NK-92 (cell line): ENCODE data around the gene ECI1.
"Not testable (repeated sequence)": the region's sequence is repeated elsewhere in the genome, so short reads cannot be mapped to it uniquely, and the experiment has no call there.

Experiments
- DNase-seq: peaks from one replicate; lab custom pipeline; 2025; ENCODE audit not compliant: unreplicated experiment; lab: John Stamatoyannopoulos, UW

ECI1 gene

DNA sequence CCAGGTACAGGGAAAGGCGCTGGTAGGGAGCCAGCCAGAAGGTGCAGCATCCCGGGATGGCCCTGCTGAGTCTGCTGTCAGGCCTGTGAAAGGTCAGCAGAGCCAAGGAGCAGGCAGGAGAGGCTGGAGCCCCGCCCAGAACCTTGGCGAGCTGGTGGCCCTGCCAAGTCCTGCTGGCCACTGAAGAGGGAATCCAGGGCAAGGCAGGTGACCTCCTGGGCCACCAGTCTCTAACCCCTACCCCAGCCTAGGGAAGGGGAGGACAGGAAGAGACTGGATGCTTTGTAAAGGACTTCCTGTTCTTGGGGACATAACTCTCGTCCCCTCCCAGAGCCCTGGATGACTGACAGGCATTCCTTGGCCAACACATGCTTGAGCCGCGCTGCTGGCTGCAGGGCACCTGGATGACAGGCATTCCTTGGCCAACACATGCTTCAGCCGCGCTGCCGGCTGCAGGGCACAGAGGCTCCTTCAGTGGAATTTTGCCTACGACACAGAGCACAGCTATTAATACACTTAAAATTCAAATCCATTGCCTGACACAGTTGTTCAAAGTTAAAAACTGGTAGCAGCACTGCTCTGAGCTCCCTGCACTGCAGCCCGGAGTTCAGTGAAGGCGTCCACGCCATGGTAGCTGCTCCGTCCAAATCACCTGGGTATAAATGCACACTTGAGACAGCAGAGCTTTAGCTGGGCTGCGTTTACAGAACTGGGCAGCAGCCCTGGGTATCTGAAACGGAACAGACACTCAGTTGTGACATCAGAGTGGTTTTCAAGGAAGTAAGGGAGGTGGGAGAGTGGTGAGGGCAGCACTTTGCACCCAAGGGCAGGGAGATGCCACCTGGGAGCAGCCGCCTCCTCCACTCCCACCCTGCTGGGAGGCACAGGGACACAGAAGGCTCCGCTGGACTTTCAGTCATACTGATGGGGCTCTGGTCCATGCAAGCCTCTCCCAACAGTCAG is 38.7 kb downstream of the ECI1 start:
- no peak for DNase-seq

DNA sequence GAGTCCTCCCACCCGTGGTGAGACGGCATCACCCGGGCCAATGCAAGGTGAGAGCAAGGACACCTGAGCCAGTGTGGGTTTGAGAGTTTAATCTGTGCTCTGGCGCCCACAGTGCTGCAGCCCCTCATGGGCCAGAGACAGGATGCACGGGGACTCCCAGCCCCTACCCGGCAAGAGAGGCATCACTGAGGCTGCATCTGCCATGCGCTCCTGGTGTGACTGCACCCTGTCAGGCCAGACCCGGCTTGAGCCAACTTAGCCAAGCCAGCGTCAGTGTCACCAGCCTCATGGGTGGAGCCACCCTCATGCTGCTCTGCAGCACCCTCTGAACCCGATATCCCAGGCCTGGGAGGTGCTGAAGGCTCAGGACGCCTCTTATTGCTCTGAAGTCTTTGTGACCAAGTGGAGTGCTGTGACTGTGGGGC is 39.5 kb downstream of the ECI1 start:
- DNase-seq, result no peak

DNA sequence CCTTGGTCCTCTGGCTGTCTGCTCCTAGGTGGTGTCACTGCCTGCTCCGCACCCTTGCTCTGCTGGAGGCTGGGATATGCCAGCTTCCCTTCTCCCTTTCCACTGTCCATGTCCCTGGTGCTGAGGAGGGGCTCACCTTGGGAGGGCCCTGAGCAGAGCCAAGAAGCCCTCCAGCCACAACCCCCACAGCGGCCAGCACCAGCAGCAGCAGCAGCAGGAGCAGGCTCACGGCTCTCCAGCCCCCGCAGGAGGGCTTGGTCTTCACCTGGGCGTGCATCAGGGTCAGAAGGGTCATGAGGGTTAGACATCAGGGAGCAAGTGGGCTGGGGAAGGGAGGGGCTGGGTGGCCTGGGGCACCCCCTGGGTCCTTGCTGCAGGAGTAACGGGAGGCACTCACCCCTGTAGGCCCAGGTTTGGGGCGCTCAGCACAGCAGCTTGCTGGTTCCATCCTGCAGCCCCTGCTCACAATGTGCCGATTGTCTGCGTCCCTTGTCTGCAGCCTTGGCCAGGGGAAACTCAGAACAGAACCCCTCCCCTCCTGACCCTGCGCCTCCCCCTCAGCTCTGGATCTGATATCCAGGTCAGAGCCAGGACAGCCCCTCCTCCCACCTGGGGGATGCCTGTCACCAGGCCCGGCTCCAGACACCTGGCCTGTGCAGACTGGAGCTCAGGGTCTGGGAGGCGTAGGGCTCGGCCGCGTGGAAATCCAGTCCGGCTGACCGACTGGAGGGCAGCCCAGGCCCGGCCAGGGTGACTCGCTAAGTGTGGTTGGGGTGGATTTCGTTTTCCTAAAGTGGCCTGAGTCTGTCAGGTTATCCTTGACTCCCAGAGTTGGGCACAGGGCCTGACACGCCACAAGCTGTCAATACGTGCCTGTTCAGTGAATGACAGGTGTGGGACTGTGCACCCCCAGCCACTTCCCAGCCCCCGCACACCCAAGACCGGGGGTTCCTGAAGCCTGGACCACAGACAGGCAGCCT is 40.7 kb downstream of the ECI1 start, which contains the start of gene BRICD5:
BRICD5 (minus strand) TSS at position 478 of the 980 bp plus-strand sequence; CDS start at position 448, 30 bp downstream.
- no peak for DNase-seq

DNA sequence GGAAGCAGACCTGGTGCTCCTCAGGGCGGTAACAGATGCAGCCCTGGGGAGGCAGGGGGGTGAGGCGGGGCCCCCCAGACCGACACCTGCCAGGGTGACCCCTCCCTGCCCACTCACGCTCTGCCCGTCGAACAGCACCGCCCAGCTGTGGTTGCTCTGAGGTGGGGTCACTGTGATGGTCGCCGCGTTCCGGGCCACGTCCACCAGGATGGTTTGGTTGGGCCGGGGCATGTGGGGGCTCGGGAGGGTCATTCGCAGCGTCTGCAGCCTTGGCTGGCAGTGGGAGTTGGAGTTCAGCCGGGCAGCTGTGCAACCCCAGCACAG is 41.4 kb downstream of the ECI1 start:
- DNase-seq, result no peak

DNA sequence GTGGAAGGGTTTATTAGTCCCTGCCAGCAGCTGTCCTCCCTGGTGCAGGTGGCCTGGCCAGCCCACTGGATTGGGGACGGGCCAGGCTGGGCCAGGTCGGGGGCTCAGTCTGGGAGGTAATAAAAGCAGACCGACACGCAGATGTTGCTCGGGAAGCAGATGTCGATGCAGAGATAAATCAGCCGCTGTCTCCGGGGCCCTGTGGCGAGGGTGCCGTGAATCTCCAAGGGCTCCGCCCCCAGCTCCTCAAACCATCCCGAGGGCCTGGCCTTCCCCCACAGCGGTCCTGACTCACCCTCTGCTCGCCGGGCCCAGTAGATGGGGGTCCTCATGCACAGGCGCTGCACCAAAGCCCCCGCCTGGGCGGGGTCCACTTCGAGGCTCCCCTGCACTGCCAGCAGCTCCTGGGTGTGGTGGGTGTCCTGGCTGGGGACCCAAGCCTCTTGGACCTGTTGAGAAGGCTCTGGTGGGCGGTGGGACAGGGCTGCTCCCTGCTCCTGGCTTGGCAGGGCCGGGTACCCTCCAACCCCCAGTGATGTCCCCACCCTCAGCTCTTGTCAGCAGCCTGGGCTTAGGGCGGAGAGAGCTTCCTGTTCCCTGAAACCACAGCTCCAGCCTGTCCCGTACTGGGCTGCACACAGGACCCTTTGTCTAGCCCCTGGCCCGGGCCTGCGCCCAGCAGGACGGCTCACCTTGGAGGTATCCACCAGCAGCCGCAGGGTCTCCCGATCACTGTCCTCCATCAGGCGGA is 42.0 kb downstream of the ECI1 start:
- no peak for DNase-seq

DNA sequence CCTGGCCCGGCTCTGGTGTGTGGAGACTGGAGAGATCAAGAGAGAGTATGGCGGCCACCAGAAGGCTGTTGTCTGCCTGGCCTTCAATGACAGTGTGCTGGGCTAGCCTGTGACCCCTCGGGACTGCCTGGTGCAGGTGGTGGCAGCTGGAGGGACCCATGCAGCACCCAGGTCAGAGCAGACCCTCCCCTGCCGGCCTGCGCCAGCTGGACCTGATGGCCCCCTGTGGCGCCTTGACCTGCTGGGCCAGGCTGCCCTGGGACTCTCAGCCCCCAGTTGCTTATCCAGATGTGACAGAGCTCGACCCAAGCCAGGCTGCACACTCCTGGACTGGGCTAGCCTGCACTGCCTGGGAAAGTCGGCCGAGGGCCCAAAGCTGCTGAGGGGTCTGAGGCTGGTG is 42.6 kb downstream of the ECI1 start:
- no peak for DNase-seq

DNA sequence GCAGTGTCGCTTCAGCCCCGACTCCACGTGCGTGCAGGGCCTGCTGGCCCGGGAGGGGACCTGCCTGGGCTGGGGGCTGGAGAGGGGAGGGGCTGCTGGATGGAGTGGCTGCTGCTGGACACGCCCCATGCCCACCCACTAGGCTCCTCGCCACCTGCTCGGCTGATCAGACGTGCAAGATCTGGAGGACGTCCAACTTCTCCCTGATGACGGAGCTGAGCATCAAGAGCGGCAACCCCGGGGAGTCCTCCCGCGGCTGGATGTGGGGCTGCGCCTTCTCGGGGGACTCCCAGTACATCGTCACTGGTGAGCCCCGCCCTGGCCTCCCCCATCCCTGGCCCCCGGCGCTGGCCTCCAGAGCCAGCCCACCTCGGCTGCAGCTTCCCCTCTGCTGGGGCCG is 43.1 kb downstream of the ECI1 start:
- no peak for DNase-seq

DNA sequence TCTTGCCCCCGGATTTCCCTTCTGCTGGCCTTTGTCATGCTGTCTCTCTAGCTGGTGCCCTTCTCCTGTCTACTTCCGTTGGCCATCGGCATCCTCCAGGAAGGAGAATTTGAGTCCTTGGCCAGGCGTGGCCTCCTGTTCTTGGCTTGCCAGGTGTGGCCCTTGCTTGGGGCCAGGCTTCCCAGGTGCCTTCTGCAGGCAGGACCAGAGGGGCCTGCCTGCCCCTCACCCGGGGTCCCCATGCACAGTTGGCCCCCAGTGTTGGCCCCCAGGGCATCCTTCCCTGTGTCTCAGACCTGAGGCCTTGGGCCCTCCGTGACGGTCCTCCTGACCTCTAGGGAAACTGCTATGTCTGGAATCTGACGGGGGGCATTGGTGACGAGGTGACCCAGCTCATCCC is 43.5 kb downstream of the ECI1 start:
- no peak for DNase-seq

DNA sequence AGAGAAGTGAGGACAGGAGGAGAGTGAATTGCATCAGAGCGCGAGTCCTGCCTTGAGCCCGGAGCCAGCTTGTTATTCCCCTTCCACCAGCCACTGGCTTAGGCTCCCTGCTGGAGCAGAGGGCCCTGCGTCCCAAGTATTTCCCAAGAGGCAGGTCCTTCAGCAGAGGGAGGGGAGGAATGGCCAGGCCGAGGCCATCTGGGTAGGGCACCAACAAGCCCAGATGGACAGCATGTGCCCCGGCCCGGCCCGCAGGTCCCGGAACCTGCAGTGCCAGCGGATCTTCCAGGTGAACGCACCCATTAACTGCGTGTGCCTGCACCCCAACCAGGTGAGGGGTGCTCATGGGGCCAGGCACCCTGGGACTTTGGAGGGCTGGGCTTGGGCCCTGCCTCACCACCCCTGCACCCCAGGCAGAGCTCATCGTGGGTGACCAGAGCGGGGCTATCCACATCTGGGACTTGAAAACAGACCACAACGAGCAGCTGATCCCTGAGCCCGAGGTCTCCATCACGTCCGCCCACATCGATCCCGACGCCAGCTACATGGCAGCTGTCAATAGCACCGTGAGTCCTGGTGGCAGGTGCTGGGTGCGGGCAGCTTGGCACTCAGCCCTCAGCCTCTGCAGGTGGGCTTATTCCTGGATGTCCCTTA is 44.5 kb downstream of the ECI1 start:
- no peak for DNase-seq

DNA sequence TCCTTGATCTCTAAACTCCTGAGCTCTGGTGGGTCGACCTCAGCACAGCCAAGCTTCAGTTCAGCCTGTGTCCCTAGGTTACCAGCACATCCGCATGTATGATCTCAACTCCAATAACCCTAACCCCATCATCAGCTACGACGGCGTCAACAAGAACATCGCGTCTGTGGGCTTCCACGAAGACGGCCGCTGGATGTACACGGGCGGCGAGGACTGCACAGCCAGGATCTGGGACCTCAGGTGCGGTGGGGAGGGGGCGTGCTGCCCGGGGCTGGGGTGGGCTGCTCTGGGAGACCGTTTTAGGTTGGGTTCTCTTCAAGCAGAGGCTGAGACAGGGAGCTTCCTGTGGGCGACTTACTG is 45.0 kb downstream of the ECI1 start:
- DNase-seq, result no peak

DNA sequence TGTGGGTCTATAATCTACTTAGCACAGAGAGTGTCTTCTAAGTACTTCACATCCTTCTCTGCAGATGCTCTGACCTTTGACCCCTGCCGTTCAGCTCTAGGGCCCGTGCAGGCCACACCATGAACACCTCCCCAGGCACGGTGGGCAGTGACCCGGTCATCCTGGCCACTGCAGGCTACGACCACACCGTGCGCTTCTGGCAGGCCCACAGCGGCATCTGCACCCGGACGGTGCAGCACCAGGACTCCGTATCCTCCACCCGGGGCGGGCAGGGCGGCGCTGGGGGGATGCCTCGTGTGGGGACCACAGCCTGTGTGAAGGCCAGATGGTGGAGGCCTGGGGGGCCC is 45.4 kb downstream of the ECI1 start:
- no peak for DNase-seq

DNA sequence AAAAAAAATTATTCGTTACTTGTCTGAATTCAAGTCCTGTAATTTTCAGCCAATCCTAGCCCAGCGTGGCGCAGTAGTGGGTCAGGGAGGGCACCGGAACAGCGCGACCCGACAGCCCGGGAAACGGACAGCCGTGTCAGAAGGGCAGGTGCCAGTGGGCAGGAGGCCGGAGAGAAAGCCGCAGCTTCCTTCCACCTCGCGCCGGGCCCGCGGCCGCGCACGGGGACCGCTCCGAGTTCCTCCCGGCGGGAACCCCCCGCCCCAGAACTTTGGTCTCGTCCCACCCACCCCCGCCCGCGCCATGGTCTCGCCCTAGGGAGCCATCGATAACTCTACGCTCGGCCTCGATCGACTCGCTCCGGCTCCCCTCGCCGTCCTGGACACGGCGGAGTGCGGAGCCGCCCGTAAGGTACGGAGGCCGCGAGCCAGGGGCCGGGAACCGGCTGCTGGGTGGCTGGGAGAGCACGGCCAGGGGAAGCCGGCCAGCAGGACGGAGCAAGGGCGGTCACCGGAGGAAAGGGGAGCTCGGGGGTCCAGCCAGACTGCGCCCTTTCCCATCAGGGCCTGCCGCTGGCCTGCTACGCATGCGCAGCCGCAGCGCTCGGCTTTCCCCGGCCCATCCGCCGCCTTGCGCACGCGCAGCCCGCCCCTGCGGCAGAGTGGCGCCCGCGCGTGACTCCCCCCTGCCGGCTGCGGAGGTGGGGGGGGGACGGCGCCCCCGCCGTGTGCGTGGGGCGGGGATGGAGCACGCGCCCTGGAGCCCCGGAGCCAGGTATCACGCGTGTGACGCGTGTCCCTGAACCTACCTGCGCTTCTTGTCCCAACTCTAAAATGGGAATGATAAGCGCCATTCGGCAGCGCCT is 46.1 kb downstream of the ECI1 start, which contains the start of gene MLST8:
MLST8 (plus strand) TSS at position 351 of the 863 bp plus-strand sequence. CDS start 632 bp downstream, outside the sequence.
- DNase-seq, result no peak

DNA sequence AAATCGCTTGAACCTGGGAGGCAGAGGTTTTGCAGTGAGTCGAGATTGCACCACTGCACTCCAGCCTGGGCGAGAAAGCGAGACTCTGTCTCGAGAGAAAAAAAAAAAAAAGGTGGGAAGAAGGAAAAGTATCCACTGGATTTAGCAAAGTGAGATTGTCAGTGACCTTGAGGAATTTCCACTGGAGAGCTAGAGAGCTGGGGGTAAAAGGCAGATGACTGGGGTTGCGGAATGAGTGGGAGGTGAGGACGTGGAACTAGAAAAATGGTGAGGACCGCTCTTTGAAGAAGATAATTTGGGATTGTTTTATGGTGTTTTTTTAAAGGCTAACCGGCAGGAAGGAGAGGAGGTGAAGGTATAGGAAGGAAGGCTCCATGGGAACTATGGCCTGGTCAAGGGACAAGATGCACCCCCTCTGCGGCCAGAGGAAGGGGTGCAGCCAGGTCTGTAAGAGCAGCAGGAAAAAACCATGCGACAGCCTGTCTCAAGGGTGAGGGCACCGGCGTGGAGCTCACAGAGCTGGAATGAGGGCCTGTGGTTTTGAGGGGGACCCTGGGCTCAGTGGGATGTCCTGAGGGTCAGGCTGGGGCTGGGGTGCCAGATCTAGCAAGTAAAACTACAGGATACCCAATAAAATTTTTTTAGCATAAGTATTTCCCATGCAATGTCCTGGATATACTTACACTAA is 46.8 kb downstream of the ECI1 start:
- no peak for DNase-seq

DNA sequence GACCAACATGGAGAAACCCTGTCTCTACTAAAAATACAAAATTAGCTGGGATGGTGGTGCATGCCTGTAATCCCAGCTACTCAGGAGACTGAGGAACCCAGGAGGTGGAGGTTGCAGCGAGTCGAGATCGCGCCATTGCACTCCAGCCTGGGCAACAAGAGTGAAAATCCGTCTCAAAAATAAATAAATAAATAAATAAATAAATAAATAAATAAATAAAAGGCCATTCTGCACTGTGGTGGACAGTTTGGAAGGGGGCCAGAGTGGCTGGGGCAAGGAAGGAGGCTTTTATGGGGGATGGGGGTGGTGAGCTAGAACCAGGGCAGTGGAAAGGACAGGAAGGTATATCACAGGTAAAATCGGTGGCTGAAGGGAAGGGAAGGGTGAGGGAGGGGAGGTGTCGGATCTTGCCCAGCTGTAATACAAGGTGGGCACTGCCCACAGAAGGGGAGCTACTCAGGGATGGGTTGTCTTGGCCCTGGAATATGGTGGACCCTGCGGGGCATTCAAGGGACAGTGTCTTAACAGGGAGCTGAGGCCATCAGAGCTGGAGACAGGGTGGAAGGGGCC is 48.2 kb downstream of the ECI1 start:
- not testable (repeated sequence) for DNase-seq

DNA sequence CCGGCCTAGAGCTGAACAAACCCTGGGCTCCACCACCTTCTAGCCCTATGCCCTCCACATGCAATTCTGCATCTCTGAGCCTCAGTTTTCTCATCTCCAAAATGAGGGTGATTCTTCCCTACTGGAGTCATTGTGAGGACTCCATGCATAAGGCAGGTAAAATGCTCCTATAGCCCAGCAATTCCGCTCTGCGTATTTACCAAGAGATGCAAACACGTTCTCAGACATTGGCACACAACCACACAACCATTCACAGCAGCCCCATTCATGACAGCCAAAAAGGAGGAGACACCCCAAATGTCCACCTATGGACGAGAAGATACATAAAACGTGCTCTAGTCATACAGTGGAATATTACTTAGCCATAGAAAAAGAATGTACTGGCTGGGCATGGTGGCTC is 51.1 kb downstream of the ECI1 start:
- no peak for DNase-seq

DNA sequence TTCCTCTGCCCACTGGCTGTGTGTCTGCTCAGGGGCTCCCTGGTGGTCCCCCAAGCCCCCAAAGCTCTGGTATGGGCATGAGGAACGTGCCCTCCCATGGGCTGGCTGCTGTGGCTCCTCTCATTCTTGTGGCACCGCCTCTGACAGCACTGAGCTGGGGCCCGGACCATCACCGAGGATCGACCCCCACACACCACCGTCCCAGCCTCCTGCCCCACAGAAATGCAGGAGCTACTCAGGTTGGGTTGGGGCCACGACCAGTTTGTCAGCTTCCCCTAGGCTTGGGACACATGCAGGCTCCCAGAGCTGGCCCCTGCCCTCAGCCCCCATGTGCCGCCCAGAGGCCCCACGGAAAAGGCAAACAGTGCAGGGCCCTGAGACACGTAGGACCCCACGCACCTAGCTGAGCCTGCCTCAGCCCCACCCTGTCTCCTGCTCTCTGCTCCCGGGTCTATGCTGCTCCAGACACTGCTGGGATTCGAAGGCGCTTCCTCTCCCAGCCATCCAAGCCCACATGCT is 51.7 kb downstream of the ECI1 start:
- no peak for DNase-seq

DNA sequence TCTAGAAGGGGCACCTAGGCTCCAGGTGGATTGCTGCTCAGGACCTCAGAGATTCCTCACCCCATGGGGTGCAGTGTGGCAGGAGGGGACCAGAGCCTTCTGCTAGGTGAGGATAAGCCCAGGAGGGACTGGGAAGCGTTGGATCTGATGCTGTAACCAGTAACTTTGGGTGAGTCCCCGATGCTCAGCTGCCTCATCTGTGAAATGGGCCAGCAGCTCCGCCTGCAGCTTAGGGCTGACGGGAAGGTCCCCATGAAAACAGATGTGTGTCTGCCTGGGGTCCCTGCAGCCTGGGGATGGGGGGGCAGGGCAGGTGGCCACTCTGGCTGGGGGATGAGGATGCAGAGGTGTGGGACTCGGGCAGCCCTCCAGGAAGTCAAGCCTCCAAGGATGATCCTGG is 52.3 kb downstream of the ECI1 start:
- no peak for DNase-seq

DNA sequence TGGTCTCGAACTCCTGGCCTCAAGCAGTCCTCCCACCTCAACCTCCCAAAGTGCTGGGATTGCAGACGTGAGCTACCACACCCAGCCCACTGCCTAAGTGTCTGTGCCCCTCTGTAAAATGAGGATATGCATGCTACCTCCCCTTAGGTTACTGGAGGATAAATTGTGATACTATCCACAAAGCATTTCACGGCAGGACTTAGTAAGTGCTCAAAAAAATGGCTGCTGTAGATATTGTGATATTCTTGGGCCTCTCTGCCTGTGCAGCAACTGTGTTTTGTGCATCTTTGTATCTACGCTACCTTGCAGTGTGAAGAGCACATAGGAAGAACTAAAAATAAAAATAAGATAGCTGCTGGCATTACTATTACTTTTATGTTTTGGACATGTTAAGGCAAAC is 53.1 kb downstream of the ECI1 start:
- DNase-seq, result no peak
